Measurements from ENCODE around the gene KRTAP5-2.

GRCh38 chr11:1597994-1598380 is at the start of gene KRTAP5-2:
- TF ChIP-seq HSF4 (CRISPR knock-in tag; IDR thresholded peaks at IDR 0.05; ENCODE audit: borderline replicate concordance): no peak
- no peak for TF ChIP-seq CTCF (IDR thresholded peaks at IDR 0.05 in 2 of 3, conservative IDR thresholded peaks at IDR 0.05 in 1 of 3; ENCODE audit: insufficient read depth in 2 of 3, low read depth in 1 of 3, low read length in 3 of 3)
- no peak for TF ChIP-seq PPARD (CRISPR knock-in tag; IDR thresholded peaks at IDR 0.05)
- TF ChIP-seq ZNF644 (tag; IDR thresholded peaks at IDR 0.05; ENCODE audit: low read depth): no peak
- TF ChIP-seq CEBPG (CRISPR knock-in tag; IDR thresholded peaks at IDR 0.05): no peak
- TF ChIP-seq CEBPG (tag; conservative IDR thresholded peaks at IDR 0.05 in 1 of 2, IDR thresholded peaks at IDR 0.05 in 1 of 2): no peak
- no peak for TF ChIP-seq NR3C1 (CRISPR knock-in tag; IDR thresholded peaks at IDR 0.05)

All from K562 (cell line).